Fibroblast of villous mesenchyme (primary cell): Measurements from ENCODE around the gene AKAP13. TPM values are rescaled to one million over a fixed set of nuclear protein-coding genes. Genes with fewer than 3 reads are reported as not detected.

ENCODE experiments used
- DNase-seq: peaks from one replicate; pipeline ENCODE4 v3.0.0-alpha.2; 2010; ENCODE audit warnings: low read depth
- H3K4me3 ChIP-seq: 2 replicates; pipeline ENCODE4 v1.5.1; 2011; ENCODE audit warnings: low read depth, mild to moderate bottlenecking, low read length
- total RNA-seq: library from RNA; depleted of rRNA; stranded (reverse); fragments of >200 nt; gene quantifications from 2 replicates; pipeline ENCODE4 v1.2.3, GENCODE V29; 2012
- TF ChIP-seq, protein P1 (sequence below): IDR thresholded peaks from 2 replicates; pipeline ENCODE4 v1.5.1; 2012; ENCODE audit warnings: low read depth, mild to moderate bottlenecking, low read length; ENCODE audit not compliant: insufficient read depth

Gene AKAP13
- total RNA-seq, 1 donor = 164 TPM

DNA sequence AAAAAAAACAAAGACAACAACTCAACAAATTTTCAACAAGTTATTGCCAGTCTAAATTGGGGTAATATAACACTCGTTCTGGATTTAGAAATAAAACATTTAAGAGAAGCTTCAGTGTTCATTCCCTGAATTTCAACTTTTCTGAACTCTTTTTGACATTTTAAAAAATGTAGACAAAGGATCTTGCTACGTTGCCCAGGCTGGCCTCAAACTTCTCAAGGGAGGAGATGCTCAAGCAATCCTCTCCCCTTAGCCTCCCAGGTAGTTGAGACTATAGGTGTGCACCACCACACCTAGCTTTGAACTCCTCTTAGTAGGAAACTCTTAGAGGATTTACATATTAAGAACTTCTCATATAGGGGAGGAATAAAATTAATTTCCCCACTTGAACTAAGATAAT is 91.9 kb downstream of the AKAP13 start:
- TF ChIP-seq, protein P1, sequence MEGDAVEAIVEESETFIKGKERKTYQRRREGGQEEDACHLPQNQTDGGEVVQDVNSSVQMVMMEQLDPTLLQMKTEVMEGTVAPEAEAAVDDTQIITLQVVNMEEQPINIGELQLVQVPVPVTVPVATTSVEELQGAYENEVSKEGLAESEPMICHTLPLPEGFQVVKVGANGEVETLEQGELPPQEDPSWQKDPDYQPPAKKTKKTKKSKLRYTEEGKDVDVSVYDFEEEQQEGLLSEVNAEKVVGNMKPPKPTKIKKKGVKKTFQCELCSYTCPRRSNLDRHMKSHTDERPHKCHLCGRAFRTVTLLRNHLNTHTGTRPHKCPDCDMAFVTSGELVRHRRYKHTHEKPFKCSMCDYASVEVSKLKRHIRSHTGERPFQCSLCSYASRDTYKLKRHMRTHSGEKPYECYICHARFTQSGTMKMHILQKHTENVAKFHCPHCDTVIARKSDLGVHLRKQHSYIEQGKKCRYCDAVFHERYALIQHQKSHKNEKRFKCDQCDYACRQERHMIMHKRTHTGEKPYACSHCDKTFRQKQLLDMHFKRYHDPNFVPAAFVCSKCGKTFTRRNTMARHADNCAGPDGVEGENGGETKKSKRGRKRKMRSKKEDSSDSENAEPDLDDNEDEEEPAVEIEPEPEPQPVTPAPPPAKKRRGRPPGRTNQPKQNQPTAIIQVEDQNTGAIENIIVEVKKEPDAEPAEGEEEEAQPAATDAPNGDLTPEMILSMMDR = no peak
- DNase-seq = no peak
- no peak overlapping the region for H3K4me3 ChIP-seq

DNA sequence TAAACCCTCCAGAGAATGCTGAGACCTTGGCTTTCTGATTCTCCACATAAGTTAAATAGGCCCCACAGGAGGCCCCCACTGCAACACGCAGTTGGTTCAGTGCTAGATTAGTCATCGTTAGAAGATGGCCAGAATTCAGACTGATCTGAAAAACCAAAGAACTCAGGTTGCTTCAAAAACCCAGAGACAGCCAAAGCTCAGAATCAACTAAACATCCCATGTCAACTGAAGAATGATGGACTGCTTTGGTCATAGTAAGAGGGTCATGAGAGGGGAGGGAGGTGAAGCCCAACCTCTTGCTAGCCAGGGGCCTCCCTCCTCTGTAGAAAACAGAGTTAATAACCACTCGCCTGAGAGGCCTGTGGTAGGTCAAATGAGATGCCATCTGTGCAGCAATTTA is 93.1 kb downstream of the AKAP13 start:
- TF ChIP-seq, protein P1 = no peak
- no peak overlapping the region for H3K4me3 ChIP-seq
- peak; percentile 43 for DNase-seq

DNA sequence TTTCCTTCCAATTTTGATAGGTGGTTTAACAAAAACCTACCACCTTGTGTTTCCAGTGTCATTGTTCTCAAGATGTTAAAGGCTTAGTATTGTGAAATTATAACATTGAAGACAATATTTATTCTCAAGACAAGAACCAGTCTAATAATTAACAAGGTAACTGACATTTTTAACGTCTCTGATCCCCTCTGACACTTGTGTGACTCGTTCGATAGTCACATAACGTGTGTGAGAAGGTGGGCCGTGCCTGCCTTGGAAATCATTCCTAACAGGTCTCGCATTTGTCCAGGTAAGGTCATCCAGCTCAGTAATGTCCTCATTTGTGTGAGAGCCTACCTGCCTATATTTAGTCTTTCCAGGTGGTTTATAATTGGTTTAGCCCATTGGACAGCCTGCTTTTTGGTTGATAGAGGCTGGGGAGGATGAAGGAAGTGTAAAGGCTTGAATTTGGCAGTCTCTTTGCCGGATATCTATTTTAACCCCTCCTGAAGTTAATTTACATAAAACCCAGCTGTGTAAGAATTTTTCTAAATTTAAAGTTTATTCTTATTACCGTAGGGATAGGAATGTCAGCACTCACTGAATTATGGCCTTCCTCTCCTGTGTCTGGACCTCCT is 94.4 kb downstream of the AKAP13 start:
- TF ChIP-seq, protein P1 = no peak
- no peak overlapping the region for H3K4me3 ChIP-seq
- DNase-seq = no peak

DNA sequence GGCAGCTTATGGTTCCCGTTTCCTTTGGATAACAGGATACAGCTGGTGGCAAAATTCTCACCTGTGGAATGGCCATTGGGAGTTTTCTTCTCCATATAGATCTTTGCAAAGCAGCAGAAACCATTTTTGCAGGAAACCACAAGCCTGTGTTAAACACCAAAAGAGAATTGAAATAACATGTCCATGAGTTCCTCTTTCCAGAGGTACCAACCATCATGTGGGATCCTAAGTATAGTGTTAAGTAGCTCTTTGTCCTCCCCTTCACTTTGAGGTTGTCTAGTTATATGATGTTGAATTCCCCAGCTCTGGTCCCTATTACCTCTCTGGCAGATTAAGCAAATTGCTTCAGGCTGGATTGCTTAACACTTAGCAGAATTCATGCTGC is 94.9 kb downstream of the AKAP13 start:
- peak; percentile 44 for DNase-seq
- H3K4me3 ChIP-seq = no peak overlapping the region
- TF ChIP-seq, protein P1 = no peak

DNA sequence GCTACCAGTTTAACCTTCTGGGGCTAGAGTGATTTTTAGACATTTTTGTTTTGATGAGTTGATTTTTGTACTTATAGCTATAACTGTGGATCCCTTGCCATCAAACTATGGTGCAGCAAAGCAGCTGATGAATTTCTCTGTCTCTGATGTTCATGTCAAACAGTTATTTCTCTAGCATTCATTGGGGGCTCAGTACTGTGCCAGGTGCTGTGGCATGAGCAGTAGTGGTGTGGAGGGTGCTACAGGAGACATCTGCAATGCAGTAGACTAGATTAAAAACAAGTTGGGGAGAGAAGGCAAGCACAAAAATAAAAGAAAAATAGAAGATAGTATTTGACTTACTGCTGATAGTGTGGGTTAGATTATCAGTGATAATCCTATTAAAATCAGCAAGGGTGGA is 95.3 kb downstream of the AKAP13 start:
- TF ChIP-seq, protein P1 = no peak
- no peak overlapping the region for H3K4me3 ChIP-seq
- DNase-seq = no peak

DNA sequence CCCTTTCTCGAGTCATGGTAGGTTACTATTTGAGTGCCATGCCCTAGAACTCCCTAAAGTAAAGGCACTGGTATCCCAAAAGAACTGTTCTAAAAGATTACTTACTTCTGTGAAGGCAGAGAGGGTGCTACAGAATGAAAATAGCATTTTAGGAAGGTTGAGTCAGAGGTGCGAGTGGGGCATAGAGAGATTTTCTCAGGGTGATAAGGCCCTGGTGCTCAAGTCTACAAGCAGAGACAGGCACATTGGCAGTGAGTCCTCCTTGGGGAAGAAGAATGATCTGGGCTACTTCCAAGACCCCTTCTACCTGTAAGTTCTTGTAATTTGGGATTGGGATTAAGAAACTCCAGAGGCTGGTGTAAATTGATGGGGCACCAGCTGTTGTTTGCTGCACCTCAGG is 96.7 kb downstream of the AKAP13 start:
- TF ChIP-seq, protein P1 = no peak
- no peak overlapping the region for H3K4me3 ChIP-seq
- DNase-seq = no peak

DNA sequence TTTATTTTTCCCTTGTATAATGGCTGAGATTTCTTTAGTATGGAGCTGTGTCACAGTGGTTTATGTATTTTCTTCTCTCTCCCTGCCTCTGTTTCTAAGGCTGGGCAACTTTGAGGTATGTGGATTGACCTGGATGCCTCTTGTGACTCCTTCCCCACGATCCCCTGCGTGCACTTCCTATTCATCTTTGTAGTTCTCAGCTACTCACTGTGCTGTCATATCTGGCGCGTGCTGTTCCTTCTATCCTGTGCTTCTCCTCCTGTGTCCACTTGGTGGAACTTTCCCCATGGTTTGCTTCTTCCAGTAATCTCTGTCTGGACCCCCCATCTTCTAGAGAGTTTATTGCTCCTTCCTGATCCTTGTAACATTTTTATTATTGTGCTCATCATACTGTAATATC is 97.3 kb downstream of the AKAP13 start:
- peak; percentile 58 for DNase-seq
- TF ChIP-seq, protein P1 = no peak
- no peak overlapping the region for H3K4me3 ChIP-seq
